GM23338 (cell line): Measurements from ENCODE around the gene SERPINA3. TPM values are rescaled to one million over a fixed set of nuclear protein-coding genes. Genes with fewer than 3 reads are reported as not detected.

Experiments
- ATAC-seq: fragments of 200-7000 bp; cut with Tn5 transposase; 3 replicates; pipeline ENCODE4 v1.9.1; 2020
- DNase-seq: peaks from one replicate; pipeline ENCODE4 v3.0.0-alpha.2; 2015; ENCODE audit warnings: low spot score
- H2AFZ ChIP-seq: fragments of 200-600 bp; sonication (generic); 2 replicates; pipeline ENCODE4 v1.8.0; 2016; ENCODE audit warnings: antibody characterized with exemption, mild to moderate bottlenecking, moderate library complexity
- H3F3A ChIP-seq: fragments of 200-600 bp; sonication (generic); replicated peaks from 2 replicates; pipeline ENCODE4 v1.8.0; 2017; ENCODE audit warnings: antibody characterized with exemption, mixed run types, low read depth
- H3K27ac ChIP-seq: fragments of 200-600 bp; sonication (generic); 2 replicates; pipeline ENCODE4 v1.6.1; 2016; ENCODE audit warnings: low read depth
- H3K27me3 ChIP-seq: fragments of 200-600 bp; sonication (generic); 2 replicates; pipeline ENCODE4 v1.8.0; 2016; ENCODE audit warnings: mild to moderate bottlenecking, mixed run types, moderate library complexity; ENCODE audit not compliant: insufficient read depth
- H3K36me3 ChIP-seq: fragments of 200-600 bp; sonication (generic); 2 replicates; pipeline ENCODE4 v1.8.0; 2016; ENCODE audit warnings: mild to moderate bottlenecking; ENCODE audit not compliant: insufficient read depth
- H3K4me1 ChIP-seq: fragments of 200-600 bp; sonication (generic); 2 replicates; pipeline ENCODE4 v1.8.0; 2016; ENCODE audit warnings: mild to moderate bottlenecking, moderate library complexity; ENCODE audit not compliant: insufficient read depth
- H3K4me2 ChIP-seq: fragments of 200-600 bp; sonication (generic); 2 replicates; pipeline ENCODE4 v1.7.1; 2017; ENCODE audit warnings: mixed run types
- H3K4me3 ChIP-seq: fragments of 200-600 bp; sonication (generic); 2 replicates; pipeline ENCODE4 v1.6.1; 2016; ENCODE audit warnings: mixed run types
- H3K79me2 ChIP-seq: fragments of 200-600 bp; sonication (generic); replicated peaks from 2 replicates; pipeline ENCODE4 v1.8.0; 2017; ENCODE audit warnings: mild to moderate bottlenecking; ENCODE audit not compliant: insufficient read depth
- H3K9me2 ChIP-seq: fragments of 200-600 bp; sonication (generic); 2 replicates; pipeline ENCODE4 v1.8.0; 2017; ENCODE audit not compliant: insufficient read depth
- H4K20me1 ChIP-seq: fragments of 200-600 bp; sonication (generic); replicated peaks from 2 replicates; pipeline ENCODE4 v1.8.0; 2017; ENCODE audit warnings: mild to moderate bottlenecking; ENCODE audit not compliant: insufficient read depth
- H3K27ac Mint-ChIP-seq: 2 replicates; pipeline ENCODE4 v1.8.0; 2020; ENCODE audit warnings: inconsistent platforms, mild to moderate bottlenecking, moderate library complexity, mixed read lengths
- H3K27me3 Mint-ChIP-seq: 3 replicates; pipeline ENCODE4 v1.8.0; 2022; ENCODE audit warnings: low read depth, mild to moderate bottlenecking, moderate library complexity, mixed read lengths, inconsistent platforms; ENCODE audit not compliant: insufficient read depth, poor library complexity
- H3K36me3 Mint-ChIP-seq: 3 replicates; pipeline ENCODE4 v1.8.0; 2021; ENCODE audit warnings: low read depth, mild to moderate bottlenecking, inconsistent platforms, moderate library complexity, mixed read lengths
- H3K4me1 Mint-ChIP-seq: 3 replicates; pipeline ENCODE4 v1.8.0; 2020; ENCODE audit warnings: mild to moderate bottlenecking, inconsistent platforms, mixed read lengths
- H3K4me3 Mint-ChIP-seq: 3 replicates; pipeline ENCODE4 v1.8.0; 2021; ENCODE audit warnings: moderate library complexity, mild to moderate bottlenecking, inconsistent platforms, mixed read lengths
- H3K9me3 Mint-ChIP-seq: 3 replicates; pipeline ENCODE4 v1.8.0; 2020; ENCODE audit warnings: moderate library complexity, mild to moderate bottlenecking, inconsistent platforms, mixed read lengths
- CREB1 ChIP-seq: fragments of 250-450 bp; sonication (Bioruptor Pico); IDR thresholded peaks from 2 replicates; pipeline ENCODE4 v1.5.0; 2020; ENCODE audit warnings: low read depth, mild to moderate bottlenecking, moderate library complexity
- EZH2 ChIP-seq: fragments of 200-600 bp; sonication (generic); IDR thresholded peaks from one replicate; pipeline ENCODE4 v1.8.0; 2017; ENCODE audit warnings: antibody characterized with exemption, mild to moderate bottlenecking, low read depth; ENCODE audit not compliant: unreplicated experiment
- EZH2phosphoT487 ChIP-seq: fragments of 200-600 bp; sonication (generic); IDR thresholded peaks from one replicate; pipeline ENCODE4 v1.8.1; 2018; ENCODE audit warnings: antibody characterized with exemption; ENCODE audit not compliant: unreplicated experiment
- JUNB ChIP-seq: IDR thresholded peaks from one replicate; pipeline ENCODE4 v1.6.1; 2016; ENCODE audit warnings: antibody characterized with exemption; ENCODE audit not compliant: unreplicated experiment
- POLR2AphosphoS5 ChIP-seq: IDR thresholded peaks from 2 replicates; pipeline ENCODE4 v1.6.1; 2016; ENCODE audit warnings: antibody characterized with exemption, low read depth
- ZNF114 ChIP-seq: fragments of 250-450 bp; sonication (Bioruptor Pico); IDR thresholded peaks from 2 replicates; pipeline ENCODE4 v1.5.0; 2020; ENCODE audit warnings: mild to moderate bottlenecking, moderate library complexity
- ZNF331 ChIP-seq: fragments of 250-450 bp; sonication (Bioruptor Pico); IDR thresholded peaks from 2 replicates; pipeline ENCODE4 v1.5.0; 2020; ENCODE audit warnings: low read depth, mild to moderate bottlenecking, moderate library complexity
- polyA plus RNA-seq: library from polyadenylated mRNA; unstranded; fragments of >200 nt; fragmentation: Nextera tagmentation; extraction: Ambion mirVana; gene quantifications from 2 replicates; pipeline ENCODE4 v1.2.1, GENCODE V29; 2016
- total RNA-seq: library from RNA; depleted of rRNA; stranded (reverse); fragments of >200 nt; shearing (Covaris generic); gene quantifications from 2 replicates; pipeline ENCODE4 v1.2.3, GENCODE V29; 2014
- TF ChIP-seq, protein P1 (sequence below): fragments of 250-450 bp; sonication (Bioruptor Pico); IDR thresholded peaks from 2 replicates; pipeline ENCODE4 v1.5.0; 2020; ENCODE audit warnings: mild to moderate bottlenecking, moderate library complexity

SERPINA3 gene
- total and polyA plus RNA-seq, 2 experiments from 2014 or later = not detected

DNA sequence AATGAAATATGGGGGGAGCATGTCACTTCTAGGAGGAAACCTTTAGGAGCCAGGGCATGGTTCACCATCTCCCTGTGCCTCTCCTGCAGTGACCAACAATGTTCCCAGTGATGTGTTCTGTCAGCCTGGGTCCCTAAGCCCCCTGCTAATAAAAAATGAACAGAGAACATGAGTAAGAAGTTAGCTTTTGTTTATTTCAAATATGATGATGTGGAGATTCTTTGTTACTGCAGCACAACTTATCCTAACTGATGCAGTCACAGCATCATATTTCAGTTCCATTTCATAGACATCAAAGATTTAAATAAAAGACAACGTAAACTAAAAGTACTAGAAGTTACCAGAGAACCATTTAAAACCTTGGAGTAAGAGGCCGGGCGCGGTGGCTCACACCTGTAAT is 43.9 kb downstream of the SERPINA3 start (continued):
- TF ChIP-seq, protein P1, sequence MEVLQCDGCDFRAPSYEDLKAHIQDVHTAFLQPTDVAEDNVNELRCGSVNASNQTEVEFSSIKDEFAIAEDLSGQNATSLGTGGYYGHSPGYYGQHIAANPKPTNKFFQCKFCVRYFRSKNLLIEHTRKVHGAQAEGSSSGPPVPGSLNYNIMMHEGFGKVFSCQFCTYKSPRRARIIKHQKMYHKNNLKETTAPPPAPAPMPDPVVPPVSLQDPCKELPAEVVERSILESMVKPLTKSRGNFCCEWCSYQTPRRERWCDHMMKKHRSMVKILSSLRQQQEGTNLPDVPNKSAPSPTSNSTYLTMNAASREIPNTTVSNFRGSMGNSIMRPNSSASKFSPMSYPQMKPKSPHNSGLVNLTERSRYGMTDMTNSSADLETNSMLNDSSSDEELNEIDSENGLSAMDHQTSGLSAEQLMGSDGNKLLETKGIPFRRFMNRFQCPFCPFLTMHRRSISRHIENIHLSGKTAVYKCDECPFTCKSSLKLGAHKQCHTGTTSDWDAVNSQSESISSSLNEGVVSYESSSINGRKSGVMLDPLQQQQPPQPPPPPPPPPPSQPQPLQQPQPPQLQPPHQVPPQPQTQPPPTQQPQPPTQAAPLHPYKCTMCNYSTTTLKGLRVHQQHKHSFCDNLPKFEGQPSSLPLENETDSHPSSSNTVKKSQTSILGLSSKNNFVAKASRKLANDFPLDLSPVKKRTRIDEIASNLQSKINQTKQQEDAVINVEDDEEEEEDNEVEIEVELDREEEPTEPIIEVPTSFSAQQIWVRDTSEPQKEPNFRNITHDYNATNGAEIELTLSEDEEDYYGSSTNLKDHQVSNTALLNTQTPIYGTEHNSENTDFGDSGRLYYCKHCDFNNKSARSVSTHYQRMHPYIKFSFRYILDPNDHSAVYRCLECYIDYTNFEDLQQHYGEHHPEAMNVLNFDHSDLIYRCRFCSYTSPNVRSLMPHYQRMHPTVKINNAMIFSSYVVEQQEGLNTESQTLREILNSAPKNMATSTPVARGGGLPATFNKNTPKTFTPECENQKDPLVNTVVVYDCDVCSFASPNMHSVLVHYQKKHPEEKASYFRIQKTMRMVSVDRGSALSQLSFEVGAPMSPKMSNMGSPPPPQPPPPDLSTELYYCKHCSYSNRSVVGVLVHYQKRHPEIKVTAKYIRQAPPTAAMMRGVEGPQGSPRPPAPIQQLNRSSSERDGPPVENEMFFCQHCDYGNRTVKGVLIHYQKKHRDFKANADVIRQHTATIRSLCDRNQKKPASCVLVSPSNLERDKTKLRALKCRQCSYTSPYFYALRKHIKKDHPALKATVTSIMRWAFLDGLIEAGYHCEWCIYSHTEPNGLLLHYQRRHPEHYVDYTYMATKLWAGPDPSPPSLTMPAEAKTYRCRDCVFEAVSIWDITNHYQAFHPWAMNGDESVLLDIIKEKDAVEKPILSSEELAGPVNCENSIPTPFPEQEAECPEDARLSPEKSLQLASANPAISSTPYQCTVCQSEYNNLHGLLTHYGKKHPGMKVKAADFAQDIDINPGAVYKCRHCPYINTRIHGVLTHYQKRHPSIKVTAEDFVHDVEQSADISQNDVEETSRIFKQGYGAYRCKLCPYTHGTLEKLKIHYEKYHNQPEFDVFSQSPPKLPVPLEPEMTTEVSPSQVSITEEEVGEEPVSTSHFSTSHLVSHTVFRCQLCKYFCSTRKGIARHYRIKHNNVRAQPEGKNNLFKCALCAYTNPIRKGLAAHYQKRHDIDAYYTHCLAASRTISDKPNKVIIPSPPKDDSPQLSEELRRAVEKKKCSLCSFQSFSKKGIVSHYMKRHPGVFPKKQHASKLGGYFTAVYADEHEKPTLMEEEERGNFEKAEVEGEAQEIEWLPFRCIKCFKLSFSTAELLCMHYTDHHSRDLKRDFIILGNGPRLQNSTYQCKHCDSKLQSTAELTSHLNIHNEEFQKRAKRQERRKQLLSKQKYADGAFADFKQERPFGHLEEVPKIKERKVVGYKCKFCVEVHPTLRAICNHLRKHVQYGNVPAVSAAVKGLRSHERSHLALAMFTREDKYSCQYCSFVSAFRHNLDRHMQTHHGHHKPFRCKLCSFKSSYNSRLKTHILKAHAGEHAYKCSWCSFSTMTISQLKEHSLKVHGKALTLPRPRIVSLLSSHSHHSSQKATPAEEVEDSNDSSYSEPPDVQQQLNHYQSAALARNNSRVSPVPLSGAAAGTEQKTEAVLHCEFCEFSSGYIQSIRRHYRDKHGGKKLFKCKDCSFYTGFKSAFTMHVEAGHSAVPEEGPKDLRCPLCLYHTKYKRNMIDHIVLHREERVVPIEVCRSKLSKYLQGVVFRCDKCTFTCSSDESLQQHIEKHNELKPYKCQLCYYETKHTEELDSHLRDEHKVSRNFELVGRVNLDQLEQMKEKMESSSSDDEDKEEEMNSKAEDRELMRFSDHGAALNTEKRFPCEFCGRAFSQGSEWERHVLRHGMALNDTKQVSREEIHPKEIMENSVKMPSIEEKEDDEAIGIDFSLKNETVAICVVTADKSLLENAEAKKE = no peak
- no peak for TF ChIP-seq CREB1 (CRISPR knock-in tag)

DNA sequence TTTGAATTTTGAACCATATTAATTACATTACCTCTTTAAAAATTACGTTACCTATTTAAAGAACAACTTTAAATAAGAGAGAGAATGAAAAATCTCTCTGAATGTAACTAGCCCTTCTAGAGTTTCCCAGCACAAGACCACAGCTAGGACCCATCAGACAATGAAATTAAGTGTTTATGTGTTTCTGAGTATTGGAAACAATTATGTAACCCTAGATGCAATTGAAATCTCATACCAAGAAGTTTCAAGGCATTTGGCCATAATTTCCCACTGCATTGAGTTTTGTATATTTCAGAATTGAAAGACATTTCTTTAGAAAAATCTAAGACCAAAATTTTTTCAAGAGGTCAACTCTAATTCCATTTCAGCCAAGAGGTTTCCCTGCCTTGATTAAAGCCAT is 47.1 kb downstream of the SERPINA3 start:
- Histone ChIP-seq H3K4me1 (no peaks in the 10 kb centered on the region), H3K36me3 (no peaks in the 10 kb centered on the region), H3F3A (no peaks in the 10 kb centered on the region), H3K4me3 (no peak overlapping the region), H3K27ac (no peak overlapping the region), H3K79me2 (no peaks in the 10 kb centered on the region), H3K27me3 (no peaks in the 10 kb centered on the region), H2AFZ (no peak overlapping the region), H3K9me2 (no peaks in the 10 kb centered on the region), H4K20me1 (no peaks in the 10 kb centered on the region), H3K4me2 (no peak overlapping the region)
- Mint-ChIP-seq H3K4me3 (no peak overlapping the region), H3K36me3 (no peaks in the 10 kb centered on the region), H3K27ac (no peak overlapping the region), H3K27me3 (peaks cover 2% of the 10 kb centered on the region), H3K9me3 (peaks cover 4% of the 10 kb centered on the region; the same call in 1 of the 3 replicates), H3K4me1 (no peaks in the 10 kb centered on the region)
- no peak for DNase-seq
- TF ChIP-seq ZNF331 (CRISPR knock-in tag) = no peak
- no peak for TF ChIP-seq ZNF114 (CRISPR knock-in tag)
- TF ChIP-seq CREB1 (CRISPR knock-in tag) = no peak
- no peak for TF ChIP-seq JUNB
- no peak for TF ChIP-seq EZH2
- no peak for TF ChIP-seq POLR2AphosphoS5
- TF ChIP-seq, protein P1 = no peak
- no peak for TF ChIP-seq EZH2phosphoT487
- ATAC-seq = no peak
